HepG2 (cell line): Measurements from ENCODE around the gene TSC22D2. TPM values are rescaled to one million over a fixed set of nuclear protein-coding genes. Genes with fewer than 3 reads are reported as not detected.

Experiments used
- BRCA1 ChIP-seq: sonication (generic); formaldehyde crosslinking; IDR thresholded peaks from 2 replicates; pipeline ENCODE4 v1.4.0; 2020; ENCODE audit warnings: missing genetic modification reagents
- DMAP1 ChIP-seq: IDR thresholded peaks from 2 replicates; pipeline ENCODE4 v1.6.1; 2016
- ESRRA ChIP-seq: sonication (generic); formaldehyde crosslinking; IDR thresholded peaks from 2 replicates; pipeline ENCODE4 v1.5.1; 2020; ENCODE audit warnings: mild to moderate bottlenecking, low read depth, missing genetic modification reagents
- FOXC1 ChIP-seq: sonication (generic); formaldehyde crosslinking; IDR thresholded peaks from 2 replicates; pipeline ENCODE4 v1.8.0; 2022; ENCODE audit warnings: mild to moderate bottlenecking, missing genetic modification reagents, borderline replicate concordance
- GATA4 ChIP-seq: sonication (generic); IDR thresholded peaks from 2 replicates; pipeline ENCODE4 v1.6.1; 2016; ENCODE audit warnings: antibody characterized with exemption, low read depth, borderline replicate concordance
- KDM5A ChIP-seq: fragments of 200-600 bp; sonication (generic); IDR thresholded peaks from 2 replicates; pipeline ENCODE4 v1.7.0; 2018; ENCODE audit warnings: antibody characterized with exemption, mild to moderate bottlenecking, low read length, borderline replicate concordance
- MLLT10 ChIP-seq: sonication (generic); formaldehyde crosslinking; IDR thresholded peaks from 2 replicates; pipeline ENCODE4 v1.4.0; 2020; ENCODE audit warnings: missing genetic modification reagents
- NFE2L2 ChIP-seq: fragments of 150-350 bp; IDR thresholded peaks from 2 replicates; pipeline ENCODE4 v1.6.1; 2014; ENCODE audit warnings: low read length
- NFYB ChIP-seq: sonication (generic); formaldehyde crosslinking; IDR thresholded peaks from 2 replicates; pipeline ENCODE4 v1.4.0; 2020; ENCODE audit warnings: missing genetic modification reagents
- POGZ ChIP-seq: sonication (generic); formaldehyde crosslinking; IDR thresholded peaks from 2 replicates; pipeline ENCODE4 v1.4.0; 2020; ENCODE audit warnings: mild to moderate bottlenecking, missing genetic modification reagents
- PRPF4 ChIP-seq: fragments of 200-400 bp; formaldehyde crosslinking; IDR thresholded peaks from 2 replicates; pipeline ENCODE4 v1.6.1; 2016; ENCODE audit warnings: low read length, low read depth; ENCODE audit not compliant: poor library complexity, severe bottlenecking
- SP1 ChIP-seq, 2 experiments: fragments of 450-650 bp in 1 of 2; sonication (generic) in 1 of 2; formaldehyde crosslinking in 1 of 2; IDR thresholded peaks; 2 replicates each; pipeline versions ENCODE4 v1.4.0 to v1.6.1; 2016 to 2020; ENCODE audit warnings: missing genetic modification reagents in 1 of 2
- THYN1 ChIP-seq: sonication (generic); formaldehyde crosslinking; IDR thresholded peaks from 2 replicates; pipeline ENCODE4 v1.8.1; 2023; ENCODE audit warnings: low read depth, mild to moderate bottlenecking, moderate library complexity, missing genetic modification reagents, borderline replicate concordance
- TMF1 ChIP-seq: sonication (generic); formaldehyde crosslinking; IDR thresholded peaks from 2 replicates; pipeline ENCODE4 v1.8.1; 2022; ENCODE audit warnings: low read depth, missing genetic modification reagents
- ZBTB7A ChIP-seq: sonication (generic); formaldehyde crosslinking; IDR thresholded peaks from 2 replicates; pipeline ENCODE4 v1.8.0; 2022; ENCODE audit warnings: mild to moderate bottlenecking, missing genetic modification reagents
- ZMYM3 ChIP-seq: sonication (generic); formaldehyde crosslinking; IDR thresholded peaks from 2 replicates; pipeline ENCODE4 v1.5.1; 2020; ENCODE audit warnings: mild to moderate bottlenecking, missing genetic modification reagents
- ZNF3 ChIP-seq: IDR thresholded peaks from 2 replicates; pipeline ENCODE4 v1.7.0; 2017; ENCODE audit warnings: inconsistent platforms
- ZNF317 ChIP-seq: sonication (generic); formaldehyde crosslinking; IDR thresholded peaks from 2 replicates; pipeline ENCODE4 v1.5.0; 2020; ENCODE audit warnings: mild to moderate bottlenecking, missing genetic modification reagents
- ZNF446 ChIP-seq: sonication (generic); formaldehyde crosslinking; IDR thresholded peaks from 2 replicates; pipeline ENCODE4 v1.5.0; 2020; ENCODE audit warnings: mild to moderate bottlenecking, missing genetic modification reagents
- ZNF484 ChIP-seq: sonication (generic); formaldehyde crosslinking; IDR thresholded peaks from 2 replicates; pipeline ENCODE4 v1.5.1; 2020; ENCODE audit warnings: mild to moderate bottlenecking, low read depth, missing genetic modification reagents, borderline replicate concordance
- ZNF562 ChIP-seq: sonication (generic); formaldehyde crosslinking; IDR thresholded peaks from 2 replicates; pipeline ENCODE4 v1.8.0; 2022; ENCODE audit warnings: missing genetic modification reagents, borderline replicate concordance
- ZNF75D ChIP-seq: sonication (generic); formaldehyde crosslinking; IDR thresholded peaks from 2 replicates; pipeline ENCODE4 v1.8.1; 2023; ENCODE audit warnings: missing genetic modification reagents, mild to moderate bottlenecking, borderline replicate concordance
- polyA plus RNA-seq, 8 experiments: library from polyadenylated mRNA; depleted of rRNA in 3 of 8; stranded (reverse) in 7 of 8; unstranded in 1 of 8; fragments of >200 nt; fragmentation: Illumina TruSeq in 4 of 8; extraction: Trizol in 4 of 8; gene quantifications; 2 replicates each; pipeline versions ENCODE4 v1.2.1 to v1.2.3, GENCODE V29; 2011 to 2016; ENCODE audit warnings: low read depth in 4 of 8, missing spikeins in 1 of 8, mixed read lengths in 1 of 8; ENCODE audit not compliant: insufficient read depth in 1 of 8
- total RNA-seq, 5 experiments: library from RNA; depleted of rRNA; stranded (reverse); fragments of >200 nt; fragmentation: Illumina TruSeq; extraction: Trizol; gene quantifications; 2 replicates each; pipeline ENCODE4 v1.2.3, GENCODE V29; 2016; ENCODE audit warnings: low read depth in 1 of 5
- TF ChIP-seq, protein P1 (sequence below): sonication (generic); formaldehyde crosslinking; IDR thresholded peaks from 2 replicates; pipeline ENCODE4 v1.4.0; 2020; ENCODE audit warnings: missing genetic modification reagents, borderline replicate concordance
- TF ChIP-seq, protein P2 (sequence below): IDR thresholded peaks from 2 replicates; pipeline ENCODE4 v1.6.1; 2016; ENCODE audit warnings: missing genetic modification reagents, missing compliant biosample characterization
- TF ChIP-seq, protein P3 (sequence below): sonication (generic); formaldehyde crosslinking; conservative IDR thresholded peaks from 2 replicates; pipeline ENCODE4 v1.4.0; 2020; ENCODE audit warnings: missing genetic modification reagents
- TF ChIP-seq, protein P4 (sequence below): sonication (generic); formaldehyde crosslinking; IDR thresholded peaks from 2 replicates; pipeline ENCODE4 v1.4.0; 2020; ENCODE audit warnings: mild to moderate bottlenecking, missing genetic modification reagents

The TSC22D2 gene
- total and polyA plus RNA-seq, 2 of the 13 experiments (the other 11 are each of a cell fraction or from before 2014, with no cell fraction given) = 4.6 to 8.2 TPM

DNA sequence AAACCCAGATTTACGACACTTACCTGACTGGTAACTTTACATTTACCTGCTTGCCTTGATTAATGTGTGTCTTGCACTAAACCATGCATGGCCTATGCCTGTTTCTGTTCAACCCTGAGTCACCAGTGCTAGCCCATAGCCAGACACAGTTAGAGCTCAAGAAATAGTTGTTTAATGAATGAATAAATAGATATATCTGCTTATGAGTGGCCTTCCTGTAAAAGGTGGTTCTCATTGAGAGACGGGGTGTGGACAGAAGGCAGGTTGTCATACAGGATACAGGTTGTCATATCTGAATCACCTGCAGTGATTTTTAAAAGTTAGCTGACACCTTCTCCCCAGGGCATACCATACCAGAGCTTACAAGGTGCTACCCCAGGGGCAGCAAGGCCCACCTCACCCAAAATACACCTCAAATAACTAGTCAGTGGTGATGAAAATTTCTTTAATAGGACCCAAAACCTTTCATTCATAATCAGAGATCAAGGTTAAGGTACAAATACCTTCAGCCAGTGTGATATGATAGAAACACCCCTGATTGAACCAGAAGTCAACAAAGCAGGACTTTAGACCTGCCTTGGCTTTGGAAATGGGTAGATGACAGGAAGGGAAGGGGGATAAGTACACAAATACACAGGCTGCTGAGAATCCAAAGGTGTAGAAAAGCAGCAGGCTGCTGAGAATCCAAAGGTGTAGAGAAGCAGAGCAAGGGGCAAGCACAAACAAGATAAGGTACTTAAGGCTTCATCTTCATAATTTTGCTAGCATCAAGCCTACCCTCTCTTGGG is 45.4 kb upstream of the TSC22D2 start (continued):
- TF ChIP-seq PRPF4 (no peak), ZNF484 (CRISPR knock-in tag) (no peak), ZNF562 (no peak), SP1 (IDR thresholded peaks at IDR 0.05) (no peak), SP1 (CRISPR knock-in tag; IDR thresholded peaks at IDR 0.05) (no peak), ZNF75D (CRISPR knock-in tag) (no peak), BRCA1 (no peak), NFE2L2 (no peak), ESRRA (CRISPR knock-in tag) (no peak), DMAP1 (no peak), THYN1 (CRISPR knock-in tag) (no peak), GATA4 (no peak), ZNF3 (CRISPR knock-in tag) (no peak), FOXC1 (no peak), NFYB (CRISPR knock-in tag) (no peak), ZNF317 (no peak), KDM5A (no peak), MLLT10 (CRISPR knock-in tag) (no peak), ZBTB7A (CRISPR knock-in tag) (no peak), TMF1 (CRISPR knock-in tag) (no peak), ZMYM3 (CRISPR knock-in tag) (peak; percentile 83), ZNF446 (no peak), POGZ (CRISPR knock-in tag) (no peak)
- TF ChIP-seq, protein P1, sequence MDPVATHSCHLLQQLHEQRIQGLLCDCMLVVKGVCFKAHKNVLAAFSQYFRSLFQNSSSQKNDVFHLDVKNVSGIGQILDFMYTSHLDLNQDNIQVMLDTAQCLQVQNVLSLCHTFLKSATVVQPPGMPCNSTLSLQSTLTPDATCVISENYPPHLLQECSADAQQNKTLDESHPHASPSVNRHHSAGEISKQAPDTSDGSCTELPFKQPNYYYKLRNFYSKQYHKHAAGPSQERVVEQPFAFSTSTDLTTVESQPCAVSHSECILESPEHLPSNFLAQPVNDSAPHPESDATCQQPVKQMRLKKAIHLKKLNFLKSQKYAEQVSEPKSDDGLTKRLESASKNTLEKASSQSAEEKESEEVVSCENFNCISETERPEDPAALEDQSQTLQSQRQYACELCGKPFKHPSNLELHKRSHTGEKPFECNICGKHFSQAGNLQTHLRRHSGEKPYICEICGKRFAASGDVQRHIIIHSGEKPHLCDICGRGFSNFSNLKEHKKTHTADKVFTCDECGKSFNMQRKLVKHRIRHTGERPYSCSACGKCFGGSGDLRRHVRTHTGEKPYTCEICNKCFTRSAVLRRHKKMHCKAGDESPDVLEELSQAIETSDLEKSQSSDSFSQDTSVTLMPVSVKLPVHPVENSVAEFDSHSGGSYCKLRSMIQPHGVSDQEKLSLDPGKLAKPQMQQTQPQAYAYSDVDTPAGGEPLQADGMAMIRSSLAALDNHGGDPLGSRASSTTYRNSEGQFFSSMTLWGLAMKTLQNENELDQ = no peak
- TF ChIP-seq, protein P2, sequence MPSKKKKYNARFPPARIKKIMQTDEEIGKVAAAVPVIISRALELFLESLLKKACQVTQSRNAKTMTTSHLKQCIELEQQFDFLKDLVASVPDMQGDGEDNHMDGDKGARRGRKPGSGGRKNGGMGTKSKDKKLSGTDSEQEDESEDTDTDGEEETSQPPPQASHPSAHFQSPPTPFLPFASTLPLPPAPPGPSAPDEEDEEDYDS (CRISPR knock-in tag) = no peak
- TF ChIP-seq, protein P3, sequence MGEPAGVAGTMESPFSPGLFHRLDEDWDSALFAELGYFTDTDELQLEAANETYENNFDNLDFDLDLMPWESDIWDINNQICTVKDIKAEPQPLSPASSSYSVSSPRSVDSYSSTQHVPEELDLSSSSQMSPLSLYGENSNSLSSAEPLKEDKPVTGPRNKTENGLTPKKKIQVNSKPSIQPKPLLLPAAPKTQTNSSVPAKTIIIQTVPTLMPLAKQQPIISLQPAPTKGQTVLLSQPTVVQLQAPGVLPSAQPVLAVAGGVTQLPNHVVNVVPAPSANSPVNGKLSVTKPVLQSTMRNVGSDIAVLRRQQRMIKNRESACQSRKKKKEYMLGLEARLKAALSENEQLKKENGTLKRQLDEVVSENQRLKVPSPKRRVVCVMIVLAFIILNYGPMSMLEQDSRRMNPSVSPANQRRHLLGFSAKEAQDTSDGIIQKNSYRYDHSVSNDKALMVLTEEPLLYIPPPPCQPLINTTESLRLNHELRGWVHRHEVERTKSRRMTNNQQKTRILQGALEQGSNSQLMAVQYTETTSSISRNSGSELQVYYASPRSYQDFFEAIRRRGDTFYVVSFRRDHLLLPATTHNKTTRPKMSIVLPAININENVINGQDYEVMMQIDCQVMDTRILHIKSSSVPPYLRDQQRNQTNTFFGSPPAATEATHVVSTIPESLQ (CRISPR knock-in tag) = no peak
- TF ChIP-seq, protein P4, sequence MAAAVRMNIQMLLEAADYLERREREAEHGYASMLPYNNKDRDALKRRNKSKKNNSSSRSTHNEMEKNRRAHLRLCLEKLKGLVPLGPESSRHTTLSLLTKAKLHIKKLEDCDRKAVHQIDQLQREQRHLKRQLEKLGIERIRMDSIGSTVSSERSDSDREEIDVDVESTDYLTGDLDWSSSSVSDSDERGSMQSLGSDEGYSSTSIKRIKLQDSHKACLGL = no peak
